ENCODE results near the gene SCEL.

Gene SCEL

DNA sequence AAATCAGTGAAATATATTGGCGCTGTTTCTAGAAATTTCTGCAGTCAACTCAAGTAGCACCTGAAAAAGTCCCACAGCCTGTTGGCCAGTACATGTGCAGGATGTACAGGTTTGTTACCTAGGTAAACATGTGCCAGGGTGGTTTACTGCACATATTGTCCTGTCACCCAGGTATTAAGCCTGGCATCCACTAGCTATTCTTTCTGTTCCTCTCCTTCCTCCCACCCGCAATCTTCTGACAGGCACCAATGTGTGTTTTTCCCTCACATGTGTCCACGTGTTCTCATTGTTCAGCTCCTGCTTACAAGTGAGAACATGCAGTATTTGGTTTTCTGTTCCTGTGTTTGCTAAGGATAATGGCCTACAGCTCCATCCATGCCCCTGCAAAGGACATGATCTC lies 13.1 kb upstream of the SCEL start:
- DNase-seq, result no peak

DNA sequence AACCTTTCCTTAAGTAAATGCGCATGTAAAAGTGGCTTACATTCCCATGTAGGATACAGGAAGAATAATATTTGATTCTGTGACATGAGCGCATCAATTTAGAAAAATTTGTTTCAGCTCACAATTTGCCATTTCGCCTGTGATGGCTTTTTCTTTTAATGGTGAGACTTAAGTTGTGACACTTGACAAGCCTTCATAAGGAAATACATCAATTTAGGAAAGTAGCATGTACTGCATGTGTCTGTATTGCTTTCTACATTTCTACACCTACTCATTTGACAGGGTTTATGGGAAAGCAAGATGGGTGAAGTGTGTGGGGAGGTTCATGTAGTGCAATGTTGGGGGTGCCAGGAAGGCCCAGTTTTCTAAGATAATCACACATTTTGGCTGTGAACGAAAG lies 12.1 kb upstream of the SCEL start:
- DNase-seq, result no peak

DNA sequence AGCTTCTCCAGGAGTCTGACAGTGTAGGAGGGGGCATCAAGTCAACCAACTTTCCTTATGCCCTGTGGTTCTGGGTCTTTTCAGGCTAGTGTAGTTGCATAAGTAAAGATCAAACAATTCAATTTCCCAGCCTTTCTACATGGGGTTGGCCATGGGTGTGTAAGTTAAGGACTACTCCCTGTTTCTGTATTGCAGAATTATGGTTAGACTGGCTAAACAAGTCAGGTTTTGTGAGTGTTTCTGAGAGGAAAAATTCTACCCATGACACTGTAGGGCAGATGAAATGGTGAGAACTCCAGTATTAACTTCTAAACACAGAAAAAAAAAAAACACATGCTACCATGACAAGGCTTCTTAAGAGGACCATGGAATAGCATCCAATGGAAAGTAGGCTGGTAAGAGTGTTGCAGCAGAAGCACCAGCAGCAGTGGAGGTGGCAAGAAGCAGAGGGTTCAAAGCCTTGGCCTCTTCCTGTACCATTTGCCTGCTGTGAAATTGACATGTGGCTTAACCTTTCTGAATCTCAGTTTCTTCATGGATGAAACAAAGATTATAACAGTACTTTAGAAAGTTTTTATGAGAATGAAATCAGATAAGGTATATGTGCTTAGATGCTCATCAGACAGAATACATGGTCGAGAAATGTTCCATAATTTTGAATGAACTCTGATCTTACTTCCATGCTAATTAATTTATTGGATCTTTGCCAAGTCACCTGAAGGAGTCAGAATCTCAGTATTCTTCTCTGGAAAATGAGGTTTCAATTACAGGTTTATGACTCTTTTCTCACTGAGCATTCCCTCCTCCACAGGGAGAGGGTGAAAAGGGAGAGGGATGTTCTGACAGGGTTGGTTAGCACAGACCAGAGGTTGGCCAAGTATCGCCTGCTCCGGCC lies 11.4 kb upstream of the SCEL start:
- no peak for DNase-seq

DNA sequence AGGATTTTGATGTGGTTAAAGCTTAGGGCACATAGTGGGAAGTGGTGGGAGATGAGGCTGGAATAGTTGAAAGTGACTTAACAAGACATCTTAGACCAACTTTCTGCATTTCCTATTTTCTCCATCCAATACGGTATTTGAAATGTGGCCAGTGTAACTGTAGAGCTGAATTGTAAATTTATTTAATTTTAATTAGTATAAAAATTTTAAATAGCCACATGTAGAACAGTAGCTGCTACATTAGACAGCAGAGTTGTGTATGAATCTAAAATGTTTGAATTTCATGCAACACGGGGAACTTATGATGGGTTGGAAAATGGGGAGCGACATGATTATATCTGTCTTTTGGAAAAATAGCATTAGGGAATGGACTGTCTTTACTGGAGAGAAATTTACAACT lies 7.1 kb upstream of the SCEL start:
- no peak for DNase-seq

DNA sequence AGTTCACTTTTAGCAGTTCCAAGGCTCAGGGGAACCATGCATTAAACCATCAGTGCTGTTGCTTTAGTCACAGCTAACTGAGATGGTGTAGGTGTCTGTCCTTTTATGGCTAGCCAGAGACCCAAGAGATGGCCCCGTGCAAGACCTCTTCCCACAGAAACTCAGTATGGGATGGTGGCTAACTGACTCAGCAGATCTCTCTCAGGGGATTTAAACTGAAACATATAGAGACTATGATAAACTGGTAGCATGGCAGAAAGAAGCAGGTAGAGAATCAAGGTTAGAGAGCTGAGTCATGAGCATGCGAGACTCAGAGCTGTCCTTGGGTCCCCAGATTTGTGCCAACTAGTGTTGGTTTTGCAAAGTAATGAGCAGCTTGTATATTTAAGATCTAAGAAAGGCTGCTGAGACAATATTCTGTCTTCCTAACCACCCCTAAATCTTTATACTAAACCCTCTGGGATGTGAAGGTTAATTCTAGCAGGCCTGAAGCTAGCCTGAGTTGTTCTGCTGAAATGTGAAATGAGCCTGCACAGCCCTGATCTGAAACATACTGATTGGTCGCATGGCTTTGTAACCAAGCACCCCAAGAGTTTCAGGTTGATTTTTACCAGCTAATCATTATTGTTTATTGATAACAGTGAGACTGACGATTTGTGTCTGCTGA lies 6.5 kb upstream of the SCEL start:
- no peak for DNase-seq

DNA sequence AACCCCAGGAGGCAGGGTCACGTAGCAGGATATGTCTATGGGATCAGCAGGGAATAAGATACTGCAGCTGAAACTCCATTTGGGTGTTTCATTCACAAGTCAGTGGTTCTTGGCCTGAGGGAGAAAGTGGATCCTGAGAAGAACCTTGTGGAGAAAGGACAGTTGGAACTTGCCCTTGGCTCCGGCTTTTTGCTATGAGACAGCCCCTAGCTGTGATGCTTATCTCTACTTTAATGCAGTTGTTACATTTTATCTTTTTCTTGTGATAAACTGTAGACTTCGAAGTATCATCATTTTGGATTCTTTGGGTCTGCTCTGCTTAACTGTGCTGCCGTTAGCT lies 6.0 kb upstream of the SCEL start:
- no peak for DNase-seq

DNA sequence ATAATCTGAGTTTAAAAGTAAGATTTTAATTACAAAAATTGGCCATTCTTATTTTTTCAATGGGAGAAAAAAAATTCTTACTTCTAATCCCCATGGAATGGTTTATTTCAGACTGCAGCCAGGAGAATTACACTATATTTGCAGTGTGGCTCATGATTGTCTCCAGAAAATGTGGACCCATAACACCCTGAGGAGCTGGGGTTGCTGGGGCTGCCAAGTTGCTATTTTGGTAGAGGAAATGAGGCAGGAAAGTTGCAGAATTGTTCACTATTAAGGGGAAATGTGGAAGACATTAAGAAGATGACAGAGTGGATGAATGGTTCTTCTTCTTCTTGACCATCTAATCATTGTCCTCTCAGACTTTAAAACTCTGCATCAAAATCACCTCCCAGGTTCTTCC lies 4.6 kb upstream of the SCEL start:
- no peak for DNase-seq

DNA sequence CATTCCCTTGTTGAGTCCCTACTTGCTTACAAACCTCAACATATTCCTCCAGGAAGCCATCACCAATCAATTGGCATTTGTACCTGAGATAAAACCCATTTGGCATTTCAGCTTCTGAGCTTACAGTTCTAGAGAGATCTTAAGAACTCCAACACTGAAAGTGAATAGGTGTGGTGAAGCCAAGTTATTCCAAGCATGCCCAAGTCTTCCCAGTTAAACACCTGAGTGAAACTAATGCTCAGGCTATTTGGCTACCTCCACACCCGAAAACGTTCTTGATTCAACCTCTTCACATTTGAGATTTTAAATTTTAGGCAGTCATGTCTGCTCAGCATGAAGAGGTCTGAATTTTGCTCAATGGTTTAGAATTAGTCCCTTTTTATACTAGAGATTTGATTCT lies 2.5 kb upstream of the SCEL start:
- DNase-seq, result no peak

DNA sequence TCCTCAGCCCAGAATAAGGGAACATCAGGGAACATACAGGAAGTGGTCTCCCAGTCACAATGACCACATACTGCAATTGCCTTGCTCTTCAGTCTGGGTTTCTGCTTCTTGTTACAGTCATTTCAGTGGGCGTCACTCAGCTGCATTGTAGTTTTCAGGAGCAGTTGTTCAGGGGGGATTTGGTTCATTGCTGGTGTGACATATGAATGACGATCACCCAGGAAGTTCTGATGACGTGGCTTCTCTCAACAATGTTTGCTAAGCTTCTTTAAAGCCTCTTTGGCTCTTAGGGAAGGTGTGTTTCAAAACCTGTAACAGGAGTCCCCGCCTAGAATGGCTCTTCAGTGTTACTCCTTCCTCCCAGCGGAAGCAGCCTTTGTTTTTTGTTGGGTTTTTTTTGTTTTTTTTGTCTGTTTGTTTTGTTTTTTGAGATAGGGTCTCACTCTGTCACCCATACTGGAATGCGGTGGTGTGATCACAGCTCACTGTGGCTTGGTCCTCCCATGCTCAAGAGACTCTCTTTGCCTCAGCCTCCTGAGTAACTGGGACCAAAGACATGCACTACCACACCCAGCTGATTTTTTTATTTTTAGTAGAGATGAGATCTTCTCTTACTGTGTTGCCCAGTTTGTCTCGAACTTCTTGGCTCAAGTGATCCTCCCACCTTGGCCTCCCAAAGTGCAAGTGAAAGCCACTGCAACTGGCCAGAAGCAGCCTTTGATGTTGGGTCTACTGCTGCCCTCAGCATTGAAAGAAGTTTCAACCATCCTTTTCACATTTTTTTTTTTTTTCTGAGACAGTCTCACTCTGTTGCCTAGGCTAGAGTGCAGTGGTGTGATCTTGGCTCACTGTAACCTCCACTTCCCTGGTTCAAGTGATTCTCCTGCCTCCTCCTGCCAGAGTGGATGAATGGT lies 1.4 kb upstream of the SCEL start:
- DNase-seq, result no peak

DNA sequence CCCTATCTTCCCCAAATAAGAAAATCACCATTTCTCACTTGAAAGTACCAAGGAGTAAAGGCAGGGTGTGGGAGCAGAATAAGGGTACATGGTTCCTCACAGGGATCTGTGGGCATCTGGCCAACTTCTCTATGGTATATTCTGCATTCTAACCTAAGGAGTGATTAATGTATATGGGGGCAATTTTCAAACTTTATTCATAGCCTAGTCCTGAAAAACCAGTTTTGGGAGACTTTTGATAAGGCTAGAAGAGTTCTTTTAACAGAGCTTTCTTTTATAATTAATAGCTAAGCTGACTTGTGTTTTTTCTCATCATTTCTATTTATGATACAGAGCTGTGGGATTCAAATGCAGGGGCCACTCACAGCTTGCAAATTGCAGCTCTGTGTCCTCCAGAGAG lies 852 bp downstream of the SCEL start:
- no peak for DNase-seq

DNA sequence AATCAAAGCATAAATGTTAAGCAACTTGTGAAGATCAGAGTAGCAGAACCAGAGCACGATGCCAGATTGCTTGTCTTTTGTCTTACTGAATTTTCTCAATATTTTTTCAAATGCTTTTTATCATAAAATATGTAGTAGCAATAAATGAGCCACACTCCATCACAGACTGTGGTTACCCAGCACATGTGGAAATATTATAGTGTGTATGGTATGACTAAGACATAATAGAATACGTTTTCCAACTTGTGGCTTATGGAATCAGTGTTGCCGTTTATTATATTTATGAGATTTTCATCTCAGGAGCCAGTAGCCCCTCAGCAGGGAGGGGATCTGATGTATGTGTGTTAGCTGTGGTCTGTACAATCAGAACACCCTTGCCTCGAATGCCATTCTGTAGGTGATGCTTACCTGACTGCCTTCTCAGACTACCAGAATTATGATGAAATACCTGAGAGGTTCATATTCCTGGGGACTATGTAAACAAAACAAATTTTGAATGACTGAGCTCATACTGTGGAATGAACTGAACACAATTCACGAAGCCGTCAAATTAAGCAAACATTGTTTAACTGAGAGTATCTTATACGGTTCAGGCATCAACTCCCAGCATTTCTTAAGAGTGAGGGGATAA lies 1.9 kb downstream of the SCEL start:
- DNase-seq, result no peak

DNA sequence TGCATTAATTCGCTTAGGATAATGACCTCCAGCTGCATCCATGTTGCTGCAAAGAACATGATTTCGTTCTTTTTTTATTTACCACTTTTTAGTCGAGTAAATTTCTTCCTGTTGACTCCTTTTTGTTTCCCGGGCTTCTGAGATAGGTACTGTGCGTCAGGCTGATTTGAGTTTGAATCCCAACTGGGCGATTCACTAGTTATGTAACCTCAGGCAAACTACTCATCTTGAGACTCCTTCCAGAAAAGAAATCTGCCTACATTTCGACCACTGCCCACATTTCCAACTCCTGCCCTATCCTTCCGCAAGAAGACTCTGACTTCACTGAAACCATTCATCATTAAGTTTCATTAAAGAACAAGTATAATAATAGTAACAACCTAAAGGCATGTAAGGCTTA lies 8.2 kb downstream of the SCEL start:
- no peak for DNase-seq

DNA sequence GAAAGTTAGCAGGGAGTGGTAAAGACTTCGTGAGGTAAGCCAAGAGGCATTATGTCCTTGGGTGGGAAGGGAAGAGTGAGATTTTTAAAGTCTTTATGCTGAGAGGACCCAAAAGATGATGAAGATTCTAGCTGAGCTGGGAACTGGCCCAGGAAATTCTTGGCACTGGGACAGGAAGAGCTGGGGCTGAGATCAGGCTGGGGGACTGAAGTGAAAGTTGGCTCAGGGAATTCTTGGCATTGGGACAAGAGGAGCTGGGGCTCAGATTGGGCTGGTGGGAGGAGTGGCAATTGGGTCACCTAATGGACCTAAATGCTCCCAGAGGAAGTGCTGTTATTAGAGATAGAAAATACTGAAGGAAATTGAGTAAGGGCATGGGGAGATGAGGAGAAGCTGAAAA lies 8.8 kb downstream of the SCEL start:
- DNase-seq, result no peak

DNA sequence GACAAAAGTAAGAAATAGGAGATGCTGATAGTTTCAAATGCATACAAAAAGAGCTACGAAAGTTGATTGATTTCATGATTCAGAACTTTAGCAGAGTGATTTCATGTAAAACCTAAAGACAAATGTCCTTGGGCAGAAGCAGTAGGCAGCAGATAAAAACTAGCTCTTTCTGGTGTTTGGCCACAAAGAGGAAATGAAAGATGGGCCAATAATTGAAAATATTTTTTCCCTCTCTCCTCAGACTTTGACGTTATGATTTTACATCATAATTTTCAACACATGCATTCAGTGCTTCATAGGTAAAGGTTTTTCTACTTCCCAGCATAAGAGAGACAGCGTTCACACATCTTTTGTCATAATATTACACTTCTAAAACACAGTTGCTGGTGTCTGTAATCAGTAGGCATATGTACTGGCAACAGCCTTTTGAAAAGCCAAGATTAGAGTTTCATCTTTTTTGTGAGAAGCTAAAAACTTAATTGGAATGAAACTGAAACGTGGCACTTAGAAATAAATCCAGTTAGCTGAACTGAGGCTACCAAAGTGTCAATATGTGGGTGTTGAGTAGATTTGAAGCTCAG lies 9.3 kb downstream of the SCEL start:
- no peak for DNase-seq

DNA sequence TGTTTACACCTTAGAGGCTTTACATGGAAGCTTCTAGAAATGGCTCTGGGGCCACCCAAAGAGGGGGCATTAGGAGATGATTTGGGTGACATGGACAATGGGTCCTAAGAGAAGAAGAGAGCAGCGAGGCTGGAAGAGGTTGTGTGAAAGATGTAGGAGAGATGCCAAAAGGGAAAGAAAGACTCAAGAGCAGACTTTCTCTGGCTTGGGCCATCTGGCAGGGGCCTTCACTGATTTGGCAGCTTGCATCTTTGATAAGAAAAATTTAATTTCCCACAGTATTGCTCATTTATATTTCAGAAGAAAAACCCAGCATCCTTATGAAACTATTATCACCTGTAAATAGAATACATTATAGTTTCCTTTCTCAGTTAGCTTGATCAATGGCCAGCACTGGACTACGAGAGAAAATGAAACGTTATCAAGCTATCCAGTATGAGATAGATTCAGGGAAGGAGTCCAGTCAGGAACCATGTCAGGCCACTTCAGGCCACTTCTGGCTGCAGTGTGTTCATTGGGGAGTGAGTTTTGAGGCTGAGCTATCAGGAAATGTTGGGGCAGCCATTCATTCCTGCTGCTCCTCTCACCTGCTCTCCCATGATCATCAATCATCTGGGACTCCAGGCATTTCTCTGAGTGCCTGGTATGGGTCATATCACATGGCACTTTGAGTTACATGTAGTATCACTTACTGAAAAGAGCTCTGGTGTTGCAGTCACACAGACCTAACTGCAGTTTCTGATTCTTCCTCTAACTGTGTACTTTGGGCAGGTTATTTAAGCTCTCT lies 10.3 kb downstream of the SCEL start:
- DNase-seq, result no peak

DNA sequence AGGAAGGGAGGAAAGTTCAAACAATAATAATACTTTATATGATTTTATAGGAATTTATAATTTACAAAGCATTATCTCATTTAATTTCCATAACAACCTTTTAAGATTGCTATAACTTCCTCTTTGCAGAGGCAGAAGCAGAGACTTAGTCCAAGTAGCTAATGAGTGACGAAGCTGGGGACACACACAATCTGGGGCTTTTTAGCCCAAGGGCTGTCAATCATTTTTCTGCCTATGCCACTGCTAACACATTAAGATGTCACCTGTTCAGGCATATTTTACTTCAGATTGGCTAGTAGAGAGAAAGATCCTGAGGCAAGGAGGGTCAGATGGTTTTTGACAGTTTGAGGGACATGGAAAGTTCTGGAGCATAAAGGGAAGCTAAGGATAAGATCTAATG lies 12.6 kb downstream of the SCEL start:
- no peak for DNase-seq

DNA sequence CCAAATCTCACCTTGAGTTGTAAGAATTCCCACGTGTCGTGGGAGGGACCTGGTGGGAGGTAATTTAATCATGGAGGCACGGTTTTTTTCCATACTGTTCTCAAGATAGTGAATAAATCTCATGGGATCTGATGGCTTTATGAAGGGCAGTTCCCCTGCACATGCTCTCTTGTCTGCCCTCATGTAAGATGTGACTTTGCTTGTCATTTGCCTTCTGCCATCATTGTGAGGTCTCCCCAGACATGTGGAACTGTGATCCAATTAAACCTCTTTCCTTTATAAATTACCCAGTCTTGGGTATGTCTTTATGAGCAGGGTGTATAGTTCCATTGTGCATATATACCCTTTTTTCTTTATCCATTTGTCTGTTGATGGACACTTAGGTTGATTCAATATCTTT lies 13.1 kb downstream of the SCEL start:
- DNase-seq, result no peak

DNA sequence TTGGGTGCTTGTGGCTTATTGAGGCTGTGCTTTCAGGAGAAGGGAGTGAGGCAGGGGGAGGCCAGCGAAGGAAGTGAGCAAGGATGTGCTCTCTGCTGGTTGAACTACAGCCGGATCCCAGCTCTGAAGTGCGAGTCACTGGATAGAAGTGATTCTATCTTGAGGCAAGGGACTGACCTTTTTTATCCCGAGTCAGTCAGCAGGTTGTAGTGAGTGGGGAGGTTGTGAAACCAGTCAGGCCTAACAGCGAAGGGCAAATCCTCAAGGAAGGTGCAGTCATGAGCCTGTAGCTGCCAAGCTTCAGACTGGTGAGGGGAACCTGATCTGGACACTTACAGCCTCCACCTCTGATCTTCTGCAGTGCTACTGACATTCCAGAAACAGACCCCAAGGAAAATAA lies 18.6 kb downstream of the SCEL start:
- DNase-seq, result no peak

DNA sequence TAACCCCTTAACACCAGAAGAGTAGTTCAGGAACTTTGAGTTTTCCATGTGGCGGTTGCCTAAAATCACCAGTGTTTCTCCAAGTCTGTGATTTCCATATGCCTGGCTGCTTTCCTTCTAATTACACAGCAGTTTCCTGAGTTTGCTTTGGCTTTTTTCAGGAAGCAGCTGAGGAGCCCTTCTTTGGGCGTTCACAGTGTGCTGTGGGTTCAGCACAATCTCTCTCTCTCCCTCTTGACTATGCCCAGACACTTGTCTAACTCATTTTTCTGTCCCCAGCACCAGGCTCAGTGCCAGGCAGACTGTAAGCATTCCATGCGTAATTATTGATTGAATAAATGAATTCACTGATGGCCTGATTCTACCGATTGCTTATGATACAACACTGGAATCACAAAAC lies 19.7 kb downstream of the SCEL start:
- DNase-seq, result no peak

DNA sequence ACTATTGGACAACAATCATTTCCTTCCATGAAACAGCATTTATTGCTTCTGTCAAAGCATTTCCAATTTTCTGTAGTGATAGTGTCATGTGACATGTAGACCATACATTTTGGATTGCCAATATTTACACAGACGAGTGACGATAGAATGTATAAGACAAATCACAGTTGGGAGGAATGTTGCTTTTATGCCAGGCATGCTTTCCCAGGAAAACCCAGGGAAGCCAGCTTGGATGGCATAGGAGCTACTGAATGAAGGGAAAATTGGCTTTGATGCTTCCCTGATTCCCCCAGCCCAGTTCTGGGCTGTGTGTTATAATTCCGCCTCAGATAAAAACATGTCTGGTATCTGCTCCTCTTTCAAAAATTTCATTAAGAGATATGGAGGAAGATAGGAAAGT lies 22.5 kb downstream of the SCEL start:
- no peak for DNase-seq

DNA sequence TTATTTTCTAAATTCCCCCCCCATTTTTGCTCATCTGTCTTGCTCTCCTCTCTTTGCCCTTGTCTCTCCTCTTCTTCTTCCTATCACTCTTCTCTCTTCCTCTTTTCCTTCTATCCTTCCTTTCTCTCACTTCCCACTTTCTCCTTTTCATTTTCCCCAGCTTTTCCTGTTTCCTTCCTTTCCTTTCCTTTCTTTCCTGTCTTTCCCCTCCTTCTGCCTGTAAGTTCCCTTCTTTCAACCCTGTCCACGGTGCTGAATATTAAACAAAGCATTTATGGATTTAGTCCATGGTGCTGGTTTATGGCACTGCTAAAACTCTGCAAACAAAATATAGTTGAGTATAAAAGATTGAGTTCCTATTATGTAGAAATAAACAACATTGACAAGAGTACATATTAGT lies 27.6 kb downstream of the SCEL start:
- DNase-seq, result no peak

DNA sequence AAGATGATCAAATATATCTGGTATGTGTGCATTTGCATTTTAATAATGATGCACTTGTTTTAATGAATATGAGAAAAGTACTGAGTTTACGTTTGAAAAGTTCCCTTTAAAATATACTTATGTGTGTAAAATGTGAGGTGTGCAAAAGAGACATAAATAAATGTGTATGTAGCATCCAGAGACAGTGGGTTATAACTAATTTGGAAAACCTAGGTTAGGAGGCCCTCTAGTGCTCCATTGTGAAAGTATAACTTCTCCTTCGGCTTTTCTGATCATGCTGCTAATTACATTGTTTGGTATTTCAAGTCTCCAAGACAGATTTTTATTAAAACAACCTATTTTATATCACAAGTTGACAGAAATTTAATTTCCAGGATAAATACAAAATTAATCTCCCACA lies 30.1 kb downstream of the SCEL start:
- DNase-seq, result no peak

Measured in stimulated activated CD4-positive, alpha-beta T cell treated with anti-CD3 and anti-CD28 coated beads, Interleukin-4, amount 100 ng/mL, for 4 hours (primary cell).